ENCODE measurements around the gene EOLA2. TPM values are rescaled to one million over a fixed set of nuclear protein-coding genes. Genes with fewer than 3 reads are reported as not detected.

EOLA2 gene
- total RNA-seq = 36.3 to 42.5 TPM (median 39.3 TPM) in 3 replicates

- Mint-ChIP-seq H3K27ac (peak within 1 kb of the TSS; percentile 99), H3K4me1 (no peaks in the 10 kb centered on the region), H3K27me3 (ENCODE audit: low read depth) (no peaks in the 10 kb centered on the region), H3K4me3 (peak within 1 kb of the TSS; percentile 74), H3K36me3 (no peaks in the 10 kb centered on the region), H3K9me3 (no peaks in the 10 kb centered on the region)
- peak; percentile 72 to 87 for DNase-seq (ENCODE audit: low spot score in 2 of 2, unreplicated experiment in 2 of 2)
- TF ChIP-seq, protein P1, sequence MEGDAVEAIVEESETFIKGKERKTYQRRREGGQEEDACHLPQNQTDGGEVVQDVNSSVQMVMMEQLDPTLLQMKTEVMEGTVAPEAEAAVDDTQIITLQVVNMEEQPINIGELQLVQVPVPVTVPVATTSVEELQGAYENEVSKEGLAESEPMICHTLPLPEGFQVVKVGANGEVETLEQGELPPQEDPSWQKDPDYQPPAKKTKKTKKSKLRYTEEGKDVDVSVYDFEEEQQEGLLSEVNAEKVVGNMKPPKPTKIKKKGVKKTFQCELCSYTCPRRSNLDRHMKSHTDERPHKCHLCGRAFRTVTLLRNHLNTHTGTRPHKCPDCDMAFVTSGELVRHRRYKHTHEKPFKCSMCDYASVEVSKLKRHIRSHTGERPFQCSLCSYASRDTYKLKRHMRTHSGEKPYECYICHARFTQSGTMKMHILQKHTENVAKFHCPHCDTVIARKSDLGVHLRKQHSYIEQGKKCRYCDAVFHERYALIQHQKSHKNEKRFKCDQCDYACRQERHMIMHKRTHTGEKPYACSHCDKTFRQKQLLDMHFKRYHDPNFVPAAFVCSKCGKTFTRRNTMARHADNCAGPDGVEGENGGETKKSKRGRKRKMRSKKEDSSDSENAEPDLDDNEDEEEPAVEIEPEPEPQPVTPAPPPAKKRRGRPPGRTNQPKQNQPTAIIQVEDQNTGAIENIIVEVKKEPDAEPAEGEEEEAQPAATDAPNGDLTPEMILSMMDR (IDR thresholded peaks at IDR 0.05; ENCODE audit: unreplicated experiment) = peak; percentile 39
These were observed at the start of gene EOLA2 for GRCh38 chrX:149938427-149938880. Gene EOLA2 (minus strand): TSS chrX:149938491. CDS start chrX:149933874, 4,617 bp downstream.

GRCh38 chrX:149987613-149988012 is 49.3 kb upstream of the EOLA2 start:
- Mint-ChIP-seq H3K27ac (no peak overlapping the region), H3K4me1 (peaks cover 9% of the 10 kb centered on the region), H3K36me3 (peaks cover 3% of the 10 kb centered on the region), H3K27me3 (ENCODE audit: low read depth) (no peaks in the 10 kb centered on the region), H3K4me3 (no peak overlapping the region), H3K9me3 (peaks cover 40% of the 10 kb centered on the region)
- TF ChIP-seq, protein P1 (IDR thresholded peaks at IDR 0.05; ENCODE audit: unreplicated experiment) = no peak
- DNase-seq (ENCODE audit: low spot score in 2 of 2, unreplicated experiment in 2 of 2) = no peak

DNA sequence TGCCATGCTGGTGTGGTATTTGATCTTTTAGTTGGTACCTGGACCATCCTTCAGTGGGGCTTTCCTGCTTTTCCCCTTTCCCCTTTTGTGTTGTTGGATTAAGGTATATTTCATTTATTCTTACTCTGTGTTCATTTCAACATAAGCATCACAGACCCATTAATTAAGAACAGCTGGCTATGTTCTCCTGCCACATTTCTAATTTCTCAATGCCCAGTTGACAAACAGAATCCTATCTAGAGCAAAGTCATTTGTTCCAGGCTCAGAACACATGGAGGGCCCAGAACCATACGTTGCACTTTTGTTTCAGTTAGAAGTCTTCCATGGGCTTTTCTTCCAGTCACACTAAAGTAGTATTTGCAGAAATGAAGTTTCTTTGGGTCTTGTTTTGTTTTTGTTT is 46.1 kb upstream of the EOLA2 start:
- DNase-seq (ENCODE audit: low spot score in 2 of 2, unreplicated experiment in 2 of 2) = no peak
- H3K36me3 Mint-ChIP-seq = peaks cover 3% of the 10 kb centered on the region
- peaks cover 50% of the 10 kb centered on the region for H3K9me3 Mint-ChIP-seq
- H3K27ac Mint-ChIP-seq = no peak overlapping the region
- H3K4me3 Mint-ChIP-seq = no peak overlapping the region
- TF ChIP-seq, protein P1 (IDR thresholded peaks at IDR 0.05; ENCODE audit: unreplicated experiment) = no peak
- peaks cover 15% of the 10 kb centered on the region for H3K4me1 Mint-ChIP-seq
- no peaks in the 10 kb centered on the region for H3K27me3 Mint-ChIP-seq (ENCODE audit: low read depth)

DNA sequence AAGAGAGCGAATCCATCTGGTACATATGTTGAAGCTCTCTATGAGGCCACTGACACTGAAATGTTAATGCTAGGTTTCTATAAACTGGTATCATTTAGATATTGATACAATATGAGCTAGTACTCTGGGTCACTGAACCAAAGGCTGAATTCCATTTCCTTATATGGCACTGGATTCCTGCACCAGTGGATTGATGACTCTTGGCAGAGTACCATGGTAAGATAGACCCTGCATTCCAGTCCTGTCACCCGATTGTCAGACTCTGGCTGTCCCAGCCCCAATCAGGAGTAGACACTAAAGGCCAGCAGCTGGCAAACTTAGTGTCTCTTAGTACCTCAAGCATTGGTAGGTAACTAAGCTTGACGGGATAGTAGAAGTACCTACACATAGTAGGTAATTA is 44.0 kb upstream of the EOLA2 start:
- Mint-ChIP-seq H3K9me3 (peaks cover 32% of the 10 kb centered on the region), H3K4me1 (peaks cover 26% of the 10 kb centered on the region), H3K27ac (peak overlapping the region; percentile 41), H3K4me3 (no peak overlapping the region), H3K27me3 (ENCODE audit: low read depth) (no peaks in the 10 kb centered on the region), H3K36me3 (no peaks in the 10 kb centered on the region)
- no peak for DNase-seq (ENCODE audit: low spot score in 2 of 2, unreplicated experiment in 2 of 2)
- TF ChIP-seq, protein P1 (IDR thresholded peaks at IDR 0.05; ENCODE audit: unreplicated experiment) = no peak

DNA sequence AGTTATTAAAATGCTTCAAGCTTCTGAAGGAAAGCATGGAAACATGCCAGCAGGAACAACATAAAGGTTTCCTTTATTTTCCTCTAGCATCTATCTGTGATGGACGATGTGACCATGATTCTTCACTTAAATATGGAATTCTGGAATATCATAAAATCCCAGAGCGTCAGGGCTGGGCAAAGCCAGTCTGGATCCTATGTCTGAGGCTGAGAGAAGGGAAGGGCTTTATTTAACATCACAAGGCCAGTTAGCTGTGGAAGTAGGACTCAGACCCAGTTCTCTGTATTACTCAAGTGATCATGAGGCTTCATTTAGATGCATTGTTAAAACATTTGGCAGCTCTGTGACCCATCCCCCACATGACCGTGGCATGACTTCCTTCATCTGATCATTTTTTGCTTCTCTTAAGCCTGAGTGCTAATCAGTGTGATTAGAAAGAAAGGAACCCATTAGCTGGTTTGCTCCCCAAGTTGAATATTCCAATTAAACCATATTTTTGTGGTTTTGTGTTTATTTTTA is 40.9 kb upstream of the EOLA2 start:
- TF ChIP-seq, protein P1 (IDR thresholded peaks at IDR 0.05; ENCODE audit: unreplicated experiment) = no peak
- no peaks in the 10 kb centered on the region for H3K27me3 Mint-ChIP-seq (ENCODE audit: low read depth)
- H3K27ac Mint-ChIP-seq = peak overlapping the region; percentile 54
- H3K4me1 Mint-ChIP-seq = peaks cover 26% of the 10 kb centered on the region
- H3K4me3 Mint-ChIP-seq = no peak overlapping the region
- H3K9me3 Mint-ChIP-seq = peaks cover 32% of the 10 kb centered on the region
- DNase-seq (ENCODE audit: low spot score in 2 of 2, unreplicated experiment in 2 of 2) = no peak
- no peaks in the 10 kb centered on the region for H3K36me3 Mint-ChIP-seq
